HG03378 (cell line): ENCODE results near the gene KCNMA1.

Experiments used
- ATAC-seq: cut with Tn5 transposase; IDR thresholded peaks from one replicate; pipeline ENCODE4 v1.9.1; 2021; ENCODE audit warnings: mild to moderate bottlenecking, moderate library complexity; ENCODE audit not compliant: unreplicated experiment

Gene KCNMA1

DNA sequence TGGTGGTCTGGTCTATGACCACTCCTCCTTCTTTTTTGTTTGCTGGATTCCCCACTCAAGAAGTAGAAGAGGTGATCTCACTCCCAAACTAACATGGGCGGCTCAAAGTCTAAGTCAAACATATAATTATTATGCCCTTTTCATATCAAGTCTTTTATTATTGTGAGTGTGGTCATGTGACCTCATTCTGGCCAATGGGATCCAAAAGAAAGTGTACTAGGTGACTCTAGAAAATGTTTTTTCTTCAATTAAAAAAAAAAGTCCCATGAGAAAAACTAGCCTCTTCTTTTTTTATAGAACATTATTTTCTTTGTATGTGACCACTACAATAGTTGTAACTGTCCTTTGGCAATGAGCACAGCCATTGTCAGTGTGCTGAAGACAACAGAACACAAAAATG lies 772.7 kb downstream of the KCNMA1 start:
- ATAC-seq, result no peak

DNA sequence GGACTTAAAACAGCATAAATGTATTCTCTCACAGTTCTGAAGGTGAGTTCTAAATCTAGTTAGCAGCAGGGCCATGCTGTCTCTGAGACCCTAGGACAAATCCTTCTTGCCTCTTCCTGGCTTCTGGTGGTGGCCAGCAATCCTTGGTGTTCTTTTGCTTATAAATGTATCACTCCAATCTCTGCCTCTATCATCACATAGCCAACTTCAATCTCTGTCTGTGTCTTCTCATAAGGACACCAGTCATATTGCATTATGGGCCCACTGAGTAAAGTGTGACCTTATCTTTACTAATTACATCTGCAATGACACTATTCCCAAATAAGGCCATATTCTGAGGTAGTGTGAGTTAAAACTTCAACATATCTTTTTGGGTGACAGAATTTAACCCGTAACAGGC lies 778.9 kb downstream of the KCNMA1 start:
- no peak for ATAC-seq

DNA sequence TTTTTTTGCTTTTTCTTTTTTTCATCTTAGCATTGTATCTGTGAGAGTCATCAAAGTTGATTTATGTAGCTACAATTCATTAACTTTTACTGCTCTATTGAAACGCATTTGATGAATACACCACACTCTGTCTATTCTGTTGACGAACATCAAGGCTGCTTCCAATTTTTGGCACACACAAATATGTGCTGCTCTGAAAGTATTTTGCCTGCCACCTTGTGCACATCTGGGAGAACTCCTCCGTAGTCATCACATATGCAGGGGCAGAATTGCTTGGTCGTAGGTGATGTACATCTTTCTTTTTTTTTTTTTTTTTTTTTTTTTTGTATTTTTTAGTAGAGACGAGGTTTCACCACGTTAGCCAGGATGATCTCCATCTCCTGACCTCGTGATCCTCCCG lies 796.8 kb downstream of the KCNMA1 start:
- ATAC-seq, result no peak

GRCh38 chr10:76839276-76839675 lies 798.3 kb downstream of the KCNMA1 start:
- no peak for ATAC-seq

DNA sequence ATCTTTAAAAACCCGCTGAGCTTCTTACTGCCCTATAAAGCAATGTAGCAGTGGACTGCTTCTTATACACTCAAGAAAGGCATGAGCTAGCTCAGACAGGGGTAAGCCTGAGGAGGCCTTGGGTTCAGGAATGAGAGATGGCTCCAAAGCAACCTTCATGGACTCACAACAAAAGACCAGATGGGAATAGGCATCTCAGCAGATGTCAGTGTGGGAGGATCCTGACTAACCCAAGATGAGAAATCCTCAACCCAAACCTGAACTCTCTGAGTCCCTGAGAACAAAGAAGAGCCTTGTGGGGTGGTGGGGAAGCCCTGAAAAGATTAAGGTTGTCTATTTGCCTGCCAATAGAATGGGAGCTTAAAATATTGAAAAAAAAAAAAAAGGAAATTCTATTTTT lies 807.4 kb downstream of the KCNMA1 start:
- no peak for ATAC-seq

DNA sequence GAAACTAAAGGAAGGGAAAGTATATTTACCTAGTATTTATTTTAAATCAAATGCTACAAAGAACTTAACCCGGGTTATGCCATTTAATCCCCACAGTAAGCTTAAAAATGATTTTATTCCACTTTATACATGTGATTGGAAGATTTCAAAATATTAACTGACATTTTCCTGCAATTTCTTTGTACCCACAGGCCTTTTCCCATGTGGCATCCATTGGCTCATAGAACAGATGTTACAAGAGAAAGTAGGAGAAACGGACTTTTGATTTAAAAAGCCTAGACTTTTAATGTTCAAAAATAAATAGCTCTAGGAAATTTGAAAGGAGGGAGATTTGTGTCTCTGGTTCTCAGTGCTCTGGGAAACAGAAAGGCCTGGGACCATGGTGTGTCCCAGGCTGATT lies 807.9 kb downstream of the KCNMA1 start:
- ATAC-seq, result no peak
